GM18907 (cell line): ENCODE measurements around the gene C17orf75.

Experiments used
- ATAC-seq: cut with Tn5 transposase; IDR thresholded peaks from one replicate; pipeline ENCODE4 v1.9.1; 2021; ENCODE audit warnings: mild to moderate bottlenecking, moderate library complexity; ENCODE audit not compliant: unreplicated experiment

C17orf75 gene

DNA sequence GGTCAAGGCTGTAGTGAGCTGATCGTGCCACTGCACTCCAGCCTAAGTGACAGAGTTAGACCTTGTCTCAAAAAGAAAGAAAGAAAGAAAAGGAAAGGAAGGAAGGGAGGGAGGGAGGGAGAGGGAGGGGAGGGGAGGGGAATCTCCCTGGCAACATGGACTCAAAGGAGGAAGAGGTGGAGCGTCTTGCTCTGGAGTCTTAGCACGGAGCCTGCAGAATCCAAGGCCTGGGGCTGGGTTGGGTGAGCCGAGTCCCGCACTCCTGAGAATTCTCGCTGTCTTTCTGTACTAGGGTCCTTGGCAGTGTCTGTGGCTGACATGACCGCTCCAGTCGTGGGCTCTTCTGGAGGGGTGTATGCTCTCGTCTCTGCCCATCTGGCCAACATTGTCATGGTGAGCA lies 36.9 kb downstream of the C17orf75 start:
- ATAC-seq, result no peak

DNA sequence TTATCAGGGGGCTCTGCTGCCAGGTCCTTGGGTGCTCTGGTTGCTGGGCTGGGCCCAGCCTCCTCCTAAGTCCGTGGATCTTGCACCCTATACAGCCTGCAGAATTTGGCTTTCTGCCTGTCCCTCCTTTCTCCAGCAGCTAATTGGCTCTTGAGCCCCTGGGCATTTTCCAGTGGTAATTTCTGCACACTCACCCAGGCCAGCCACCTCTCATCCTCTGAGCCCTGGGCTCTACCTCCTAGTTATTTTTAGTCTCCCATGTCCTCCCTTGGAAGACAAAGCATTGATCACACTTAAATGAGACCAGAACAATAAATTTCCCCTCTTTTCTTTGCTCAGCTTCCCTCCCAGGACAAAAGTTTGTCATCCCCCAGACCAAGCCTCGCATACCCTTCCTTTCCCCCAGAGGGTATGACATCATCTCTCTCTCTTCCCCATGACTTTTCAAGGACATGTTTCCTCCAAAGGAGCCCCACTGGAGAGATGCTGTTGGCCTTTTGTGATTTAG lies 38.1 kb downstream of the C17orf75 start:
- no peak for ATAC-seq

DNA sequence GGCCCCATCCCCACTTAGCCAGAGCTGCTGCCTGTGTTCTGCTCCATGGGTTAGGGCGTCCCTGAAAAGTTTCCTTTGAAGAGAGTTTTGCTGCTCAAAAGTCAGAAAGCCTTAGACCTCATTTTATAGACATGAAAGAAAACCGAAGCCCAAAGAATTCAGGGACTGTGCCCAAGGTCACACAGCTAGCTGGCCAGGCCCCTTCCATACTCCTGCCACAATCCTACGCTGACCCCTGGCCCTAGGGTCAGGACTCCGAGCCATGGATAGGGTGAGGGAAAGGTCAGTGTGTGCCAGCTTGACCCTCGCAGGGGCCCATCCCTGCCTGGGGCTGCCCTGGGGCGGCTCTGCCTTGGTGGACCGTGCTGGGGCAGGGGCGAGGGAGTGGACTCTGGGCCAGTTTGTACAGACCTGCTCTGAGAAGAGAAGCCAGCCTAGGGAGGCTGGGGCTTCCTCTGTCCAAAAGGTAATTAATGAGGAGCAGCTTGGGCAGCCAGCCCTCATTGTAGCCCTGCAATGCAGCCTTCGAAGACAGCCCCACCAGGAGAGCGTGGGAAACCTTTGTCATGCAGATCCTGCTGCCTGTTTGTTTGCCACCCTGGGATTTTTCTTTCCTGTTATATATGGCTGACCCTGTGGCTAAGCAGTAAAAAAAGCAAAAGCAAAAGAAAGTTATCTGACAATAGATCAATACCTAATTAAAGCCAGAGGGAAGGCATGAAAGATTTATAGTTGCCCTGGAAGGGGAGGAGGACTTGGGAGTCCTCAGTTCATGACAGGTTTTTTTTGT lies 38.9 kb downstream of the C17orf75 start:
- no peak for ATAC-seq

DNA sequence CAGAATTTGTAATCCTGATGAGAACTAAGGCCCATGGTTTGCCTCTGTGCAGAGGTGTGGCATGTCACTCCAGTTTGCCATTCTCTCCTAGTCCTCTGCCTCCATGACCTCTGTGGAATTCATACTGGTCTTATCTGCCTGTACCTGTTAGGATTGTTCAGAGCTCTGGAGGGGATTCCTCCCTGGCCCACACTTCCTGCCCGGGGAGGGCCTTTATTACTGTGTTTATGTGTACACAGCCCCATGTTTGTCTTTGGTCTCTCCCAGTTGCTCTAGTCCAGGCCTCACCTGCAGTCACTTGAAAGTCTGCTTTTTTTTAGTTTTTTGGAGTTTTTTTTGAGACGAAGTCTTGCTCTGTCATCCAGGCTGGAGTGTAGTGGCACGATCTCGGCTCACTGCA lies 39.9 kb downstream of the C17orf75 start:
- ATAC-seq, result no peak

DNA sequence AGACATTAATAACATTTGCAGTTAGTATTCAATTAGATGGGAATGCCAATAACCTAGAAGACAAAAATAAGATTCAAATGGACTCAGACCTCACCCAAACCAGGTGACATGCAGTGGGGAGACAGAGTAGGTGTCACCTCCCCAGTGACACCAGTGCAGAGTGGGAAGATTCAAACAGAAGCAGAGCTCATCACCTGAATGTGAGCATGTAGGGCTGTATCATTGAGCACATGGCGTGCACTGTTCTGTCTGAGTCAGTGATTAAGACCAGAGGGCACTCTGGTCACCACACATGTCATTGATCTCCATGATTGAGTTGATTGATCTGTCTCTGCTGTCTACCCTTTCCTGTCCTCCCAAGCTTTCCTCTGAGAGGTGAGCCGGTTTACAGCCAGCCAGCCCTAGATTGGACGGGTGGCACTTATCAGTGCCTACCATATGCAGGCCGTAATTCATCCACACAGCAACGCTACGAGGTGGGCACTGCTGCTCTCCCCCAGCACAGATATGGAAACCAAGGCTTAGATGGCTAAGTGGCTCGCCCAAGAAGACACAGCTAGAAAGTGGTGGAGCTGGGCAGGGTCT lies 42.3 kb downstream of the C17orf75 start:
- ATAC-seq, result no peak

DNA sequence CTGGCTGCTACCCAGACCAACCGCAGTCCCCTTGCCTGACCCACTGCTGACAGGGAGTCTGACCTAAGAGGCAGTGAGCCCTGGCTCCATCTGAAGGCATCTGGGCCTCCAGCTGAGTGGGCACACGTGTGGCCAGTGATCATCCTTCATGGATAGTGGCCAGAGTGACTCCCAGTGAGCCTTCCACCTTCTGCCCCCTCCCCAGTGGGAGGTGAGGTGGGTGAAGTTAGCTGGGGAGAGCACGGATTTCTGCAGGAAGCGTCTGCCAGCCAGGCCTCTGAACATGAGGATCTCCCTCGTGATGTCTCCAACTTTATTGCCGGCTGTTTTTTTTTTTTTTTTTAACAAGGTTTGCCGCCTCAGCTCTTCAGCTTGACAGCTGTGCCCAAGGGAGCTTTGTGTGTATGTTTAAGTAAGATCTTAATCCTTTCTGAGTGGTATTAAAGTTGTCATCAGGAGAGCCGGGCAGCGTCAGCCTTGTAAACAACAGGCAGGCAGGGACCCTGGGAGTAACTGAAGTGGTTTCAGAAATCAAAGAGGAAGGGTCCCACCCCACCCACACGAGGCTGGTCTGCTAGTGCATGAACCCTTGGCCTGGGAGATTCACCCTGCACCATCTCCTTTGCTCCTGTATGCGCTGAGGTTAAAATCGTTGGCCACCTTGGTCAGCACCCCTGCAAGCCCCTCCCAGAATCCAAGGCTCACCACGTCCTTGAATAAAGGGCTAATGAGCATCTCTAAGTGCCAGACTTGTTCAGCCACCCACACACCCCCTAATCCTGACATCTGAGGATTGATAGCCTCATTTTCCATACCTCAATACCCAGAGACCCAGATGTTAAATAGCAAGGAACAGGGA lies 43.0 kb downstream of the C17orf75 start:
- no peak for ATAC-seq

DNA sequence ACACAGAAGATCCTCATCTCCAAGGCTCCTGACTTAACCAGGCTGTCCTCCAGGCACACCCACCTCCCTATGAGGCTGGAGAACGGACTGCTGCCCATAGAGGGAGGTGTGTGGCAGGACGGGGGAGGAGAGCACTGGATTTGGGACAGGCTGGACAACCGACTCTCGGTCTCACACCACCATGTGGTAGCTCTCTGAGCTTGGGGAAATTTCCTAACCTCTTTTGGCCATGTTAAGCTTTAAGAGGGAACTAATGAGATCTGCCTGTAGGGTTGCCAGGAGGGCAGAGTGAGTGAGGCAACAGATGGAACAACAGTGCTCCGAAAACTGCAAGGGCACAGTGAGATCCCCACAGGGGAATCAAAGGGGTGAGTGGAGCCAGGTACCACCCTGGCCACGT lies 43.7 kb downstream of the C17orf75 start:
- ATAC-seq, result no peak

DNA sequence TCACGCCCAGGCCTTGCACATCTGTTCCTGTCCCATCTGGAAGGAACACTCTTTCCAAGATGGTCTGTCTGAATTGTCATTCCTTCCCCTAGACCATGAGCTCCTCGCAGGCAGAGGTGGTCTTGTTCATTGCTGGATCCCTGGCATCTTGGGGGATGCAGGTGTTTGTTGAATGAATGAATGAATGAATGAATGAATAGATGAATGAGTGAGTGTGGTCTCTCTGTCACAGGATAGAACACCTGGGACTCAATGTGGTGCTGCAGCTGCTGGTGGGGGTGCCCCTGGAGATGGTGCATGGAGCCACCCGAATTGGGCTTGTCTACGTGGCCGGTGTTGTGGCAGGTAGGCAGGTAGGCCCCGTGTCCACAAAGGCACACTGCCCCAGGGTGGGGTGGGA lies 44.1 kb downstream of the C17orf75 start:
- ATAC-seq, result no peak

DNA sequence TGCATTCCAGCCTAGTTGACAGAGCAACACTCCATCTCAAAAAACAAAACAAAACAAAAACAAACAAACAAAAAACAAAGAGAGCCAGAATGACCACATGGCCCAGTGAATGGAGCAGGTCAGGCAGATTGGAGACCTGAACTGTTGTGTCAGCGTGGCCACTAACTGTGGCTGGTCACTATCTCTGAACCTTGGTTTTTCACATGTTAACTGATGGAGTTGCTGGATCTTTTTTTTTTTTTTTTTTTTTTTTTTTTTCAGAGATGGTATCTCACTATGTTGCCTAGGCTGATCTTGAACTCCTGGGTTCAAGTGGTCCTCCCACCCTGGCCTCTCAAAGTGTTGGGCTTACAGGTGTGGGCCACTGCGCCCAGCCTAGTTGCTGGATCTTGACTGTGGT lies 44.5 kb downstream of the C17orf75 start:
- ATAC-seq, result no peak

DNA sequence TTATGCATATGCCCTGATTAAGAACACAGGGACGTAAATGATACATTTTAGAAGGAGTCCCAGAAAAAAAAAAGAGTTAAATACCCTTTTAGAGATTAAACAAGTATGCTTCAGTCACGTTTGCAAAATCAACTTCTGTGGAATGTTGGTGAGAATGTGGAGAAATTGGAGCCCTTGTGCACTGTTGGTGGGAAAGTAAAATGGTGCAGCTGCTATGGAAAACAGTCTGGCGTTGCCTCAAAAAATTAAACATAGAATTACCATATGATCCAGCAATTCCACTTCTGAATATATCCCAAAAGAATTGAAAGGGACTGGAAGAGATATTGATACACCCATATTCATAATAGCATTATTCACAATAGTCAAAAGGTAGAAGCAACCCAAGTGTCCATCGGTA lies 49.9 kb downstream of the C17orf75 start:
- ATAC-seq, result no peak

DNA sequence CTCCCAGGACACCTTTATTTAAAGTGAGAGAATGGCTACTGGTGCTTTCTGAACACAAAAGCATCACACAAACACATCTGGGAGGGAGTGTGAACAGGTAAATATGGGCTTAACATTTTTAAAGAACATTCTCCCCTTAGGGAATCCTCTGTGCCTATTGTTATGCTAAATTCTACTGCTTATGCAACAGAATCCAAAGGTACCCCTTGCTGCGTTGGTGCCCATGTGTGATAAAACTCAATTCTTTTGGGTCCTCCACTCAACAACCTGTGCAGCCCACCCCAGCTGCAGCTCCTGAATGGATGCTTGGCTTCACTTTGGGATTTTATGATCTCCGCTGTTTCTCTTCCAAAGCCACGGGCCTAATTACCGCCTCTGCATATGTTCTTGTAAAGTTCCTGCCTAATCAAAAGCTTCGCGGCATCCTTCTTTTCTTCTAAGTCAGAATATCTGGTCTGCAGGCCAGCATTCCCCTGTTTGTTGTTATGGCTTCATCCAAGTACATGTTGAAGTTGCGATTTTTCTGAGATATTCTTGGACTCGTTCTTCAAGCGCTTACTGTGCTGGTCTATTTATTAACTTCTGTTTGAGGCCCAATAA lies 52.4 kb downstream of the C17orf75 start:
- ATAC-seq, result no peak

DNA sequence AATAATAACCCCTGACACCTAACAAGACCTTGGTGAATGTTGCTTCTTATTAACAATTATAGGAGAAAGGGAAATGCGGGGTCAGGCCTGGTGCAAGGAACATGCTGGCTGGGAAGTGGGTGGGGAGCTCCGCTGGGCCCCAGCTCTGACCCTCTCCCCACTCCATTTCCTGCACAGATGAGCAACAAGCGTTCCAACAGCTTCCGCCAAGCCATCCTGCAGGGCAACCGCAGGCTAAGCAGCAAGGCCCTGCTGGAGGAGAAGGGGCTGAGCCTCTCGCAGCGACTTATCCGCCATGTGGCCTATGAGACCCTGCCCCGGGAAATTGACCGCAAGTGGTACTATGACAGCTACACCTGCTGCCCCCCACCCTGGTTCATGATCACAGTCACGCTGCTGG lies 53.4 kb downstream of the C17orf75 start:
- ATAC-seq, result no peak

DNA sequence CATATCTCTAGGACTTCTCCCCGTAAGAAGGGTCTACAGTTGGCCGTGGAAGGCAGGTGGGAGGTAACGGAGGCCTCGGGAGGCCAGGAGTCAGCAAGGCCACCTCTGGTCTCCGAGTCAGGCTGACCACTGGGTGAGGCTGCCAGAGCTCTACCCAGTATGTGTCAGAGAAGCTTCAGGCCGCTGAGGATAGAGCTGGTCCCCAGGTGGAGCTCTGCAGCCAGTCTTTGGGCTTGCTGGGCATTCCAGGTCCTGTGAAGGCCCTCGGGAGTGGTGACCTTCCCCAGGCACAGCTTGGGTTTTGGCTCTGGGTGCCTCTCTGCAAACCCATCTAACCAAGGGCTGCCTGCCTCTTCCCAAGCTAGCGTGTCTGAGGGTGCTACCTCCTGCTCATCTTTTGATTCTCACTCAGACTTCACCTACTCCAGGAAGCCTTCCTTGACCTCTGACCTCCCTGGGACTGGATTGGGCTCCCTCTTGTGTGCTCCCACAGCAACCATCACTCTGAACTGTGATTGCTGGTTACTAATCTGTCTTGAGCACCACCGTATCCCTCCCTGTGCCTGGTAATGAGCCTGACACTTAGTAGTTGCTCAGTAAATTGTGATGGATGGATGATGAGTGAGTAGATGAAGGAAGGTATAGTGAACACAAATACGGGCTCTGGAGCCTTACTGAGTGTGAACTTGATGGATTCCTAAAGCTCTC lies 54.0 kb downstream of the C17orf75 start:
- ATAC-seq, result no peak

DNA sequence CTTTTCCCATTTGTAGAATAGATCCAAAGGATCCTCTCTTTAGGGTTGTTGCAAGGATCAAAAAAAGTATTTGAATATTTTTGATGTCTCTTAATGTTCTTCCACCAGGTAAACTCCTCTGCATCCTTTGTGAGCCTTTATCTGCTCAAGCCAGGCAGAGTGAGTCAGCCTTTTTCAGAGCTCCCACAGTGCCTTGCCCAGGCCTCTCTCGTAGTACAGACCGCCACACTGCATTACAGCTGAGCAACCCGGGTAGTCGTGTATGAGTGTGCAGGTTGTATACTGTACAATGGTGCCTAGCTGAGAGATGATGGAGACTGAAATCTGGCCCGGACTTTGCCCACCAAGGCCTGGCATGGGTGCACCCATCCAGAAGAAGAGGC lies 55.5 kb downstream of the C17orf75 start:
- ATAC-seq, result no peak

DNA sequence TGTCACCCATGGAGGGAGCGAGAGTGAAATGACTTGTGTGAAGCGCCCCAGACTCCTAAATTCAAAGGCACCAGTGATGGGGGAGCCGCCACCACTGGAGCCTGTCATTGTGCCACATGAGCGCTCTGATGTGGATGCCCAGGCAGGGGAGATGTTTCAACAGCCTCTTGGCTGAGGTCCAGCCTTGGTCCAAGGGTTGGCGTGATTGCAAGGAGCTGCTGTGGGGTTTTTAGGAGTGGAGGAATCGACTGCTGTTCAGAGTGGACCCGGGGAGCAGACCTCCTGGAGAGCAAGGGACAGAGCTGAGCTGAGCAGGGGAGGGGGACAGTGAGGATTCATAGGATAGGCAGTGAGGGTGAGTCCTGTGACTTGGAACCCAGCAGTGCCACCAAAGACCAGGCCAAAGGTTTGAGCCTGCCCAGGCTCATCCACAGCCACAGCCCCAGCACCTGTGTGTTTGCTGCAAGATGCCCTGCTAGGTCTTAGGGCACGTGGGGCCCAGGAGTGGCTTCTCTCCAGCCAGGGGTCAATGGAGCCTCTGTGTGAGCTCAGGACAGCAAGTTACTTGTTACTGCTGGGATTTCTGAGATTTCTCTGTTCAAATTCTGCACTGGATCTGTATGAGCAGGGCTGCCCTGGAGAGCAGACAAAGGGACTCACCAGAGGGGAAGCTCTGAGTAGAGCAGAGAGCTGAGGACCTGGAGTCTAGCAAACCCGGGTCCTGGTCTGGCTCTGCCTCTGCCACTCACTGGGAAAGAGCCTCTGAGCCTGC lies 56.0 kb downstream of the C17orf75 start:
- no peak for ATAC-seq

DNA sequence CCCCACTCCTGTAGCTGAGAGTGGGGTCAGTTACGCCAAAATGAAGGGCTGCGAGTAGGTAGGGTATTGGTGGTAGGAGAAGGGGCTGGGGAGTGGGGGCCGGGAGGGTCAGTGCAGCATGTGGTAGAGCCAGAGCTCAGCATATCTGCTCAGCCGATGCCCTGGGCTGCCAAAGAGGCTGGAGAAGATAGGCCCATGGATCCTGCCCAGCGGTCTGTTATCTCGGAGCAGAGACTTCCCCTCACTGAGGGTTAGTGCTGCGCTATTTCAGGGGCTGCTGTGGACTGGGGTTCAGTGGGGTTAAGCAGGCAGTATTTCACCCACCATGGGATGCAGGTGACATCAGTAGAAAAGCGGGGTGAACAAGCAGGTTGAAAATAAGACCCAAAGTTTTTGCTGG lies 56.7 kb downstream of the C17orf75 start:
- no peak for ATAC-seq

DNA sequence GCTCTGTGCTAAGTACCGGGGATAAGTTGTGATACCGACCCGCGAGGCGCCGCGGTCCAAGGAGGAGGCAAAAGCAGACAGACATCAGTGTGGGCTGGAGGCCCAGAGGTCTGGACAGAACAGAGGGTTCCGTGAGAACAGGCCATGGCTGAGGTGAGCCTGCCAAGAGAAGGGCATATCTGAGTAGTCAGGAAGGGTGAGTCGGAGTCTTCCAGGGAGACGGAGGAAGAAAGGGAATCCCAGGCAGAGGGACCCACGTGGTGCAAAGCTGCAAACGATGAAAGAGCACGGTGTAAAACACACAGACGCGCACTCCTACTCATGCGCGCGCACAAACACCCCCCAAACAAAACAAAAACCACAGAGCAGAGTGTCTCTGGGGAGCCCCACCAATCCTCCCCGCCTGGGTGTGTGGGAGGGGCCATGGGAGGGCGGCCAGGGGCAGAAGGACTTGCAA lies 58.2 kb downstream of the C17orf75 start:
- ATAC-seq, result no peak

DNA sequence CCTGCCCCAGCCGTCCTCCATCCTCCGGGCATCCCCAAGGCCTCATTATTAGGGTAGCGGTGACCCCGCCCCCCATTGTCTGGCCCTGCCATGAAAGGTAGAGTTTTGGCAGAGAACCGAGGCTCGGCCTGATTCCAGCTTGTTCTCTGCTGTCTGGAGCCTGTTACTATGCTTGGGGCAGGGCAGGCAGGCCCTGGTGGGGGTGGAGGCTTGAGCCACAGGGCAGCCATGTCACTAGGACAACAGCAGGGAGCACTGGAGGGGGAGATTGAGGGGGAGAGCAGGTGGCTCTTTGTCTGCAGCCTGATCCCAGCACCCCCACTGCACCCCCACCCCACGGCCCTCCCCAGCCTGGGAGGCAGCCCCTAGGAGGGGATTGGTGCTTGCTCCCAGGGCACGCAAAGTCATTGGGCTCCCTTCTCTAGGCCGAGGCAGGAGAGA lies 60.9 kb downstream of the C17orf75 start:
- no peak for ATAC-seq

DNA sequence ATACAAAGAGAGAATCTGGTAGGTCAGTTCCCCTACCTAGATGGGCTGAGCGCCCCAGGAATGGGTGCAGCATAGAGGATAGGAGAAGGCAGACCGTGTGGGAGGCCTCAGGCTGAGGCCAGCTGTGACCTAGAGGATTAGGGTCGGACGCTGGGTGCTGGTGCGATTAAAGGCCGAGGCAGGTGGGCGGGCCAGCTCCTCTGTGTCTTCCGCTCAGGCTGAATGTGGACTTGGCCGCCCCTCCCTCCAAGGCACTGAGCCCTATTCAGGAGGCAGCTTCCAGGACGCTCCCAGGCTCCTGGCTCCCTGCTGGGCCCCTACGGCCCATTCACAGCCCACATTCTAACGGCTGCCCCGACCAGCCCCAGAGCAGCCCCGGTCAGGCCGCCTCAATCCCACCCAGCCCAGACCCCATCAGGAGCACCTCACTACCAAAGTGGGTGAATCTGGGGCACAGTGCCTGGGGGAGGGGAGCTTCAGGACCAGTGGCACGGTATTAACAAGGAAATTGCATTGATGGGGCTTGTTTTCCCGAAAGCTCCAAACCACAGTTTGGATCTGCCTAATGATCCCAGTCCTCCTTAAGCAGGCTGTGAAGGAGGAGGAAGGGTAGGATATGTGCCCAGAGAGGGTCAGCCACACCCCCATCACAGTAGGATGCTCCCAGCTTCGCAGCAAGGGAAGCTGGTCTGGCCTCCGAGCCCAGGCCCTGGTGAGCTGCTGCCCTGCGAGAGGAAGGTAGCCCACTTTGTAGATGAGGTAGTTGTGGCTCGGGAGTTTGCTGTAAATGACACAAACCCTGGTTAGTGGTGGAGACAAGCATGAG lies 61.9 kb downstream of the C17orf75 start:
- ATAC-seq, result no peak
